Kidney epithelial cell (primary cell): ENCODE data around the gene NUAK1. TPM values are rescaled to one million over a fixed set of nuclear protein-coding genes. Genes with fewer than 3 reads are reported as not detected.

ENCODE experiments used
- DNase-seq: peaks from one replicate; pipeline ENCODE4 v3.0.0-alpha.2; 2010; ENCODE audit warnings: low read depth
- H3K27me3 ChIP-seq: 2 replicates; pipeline ENCODE4 v1.6.0; 2011; ENCODE audit warnings: low read length; ENCODE audit not compliant: control insufficient read depth, insufficient read depth
- H3K36me3 ChIP-seq: 2 replicates; pipeline ENCODE4 v1.5.1; 2011; ENCODE audit warnings: low read length; ENCODE audit not compliant: control insufficient read depth, insufficient read depth
- H3K4me3 ChIP-seq: 2 replicates; pipeline ENCODE4 v1.5.1; 2011; ENCODE audit warnings: low read depth, mild to moderate bottlenecking, control low read depth, low read length
- total RNA-seq: library from RNA; depleted of rRNA; stranded (reverse); fragments of >200 nt; gene quantifications from 2 replicates; pipeline ENCODE4 v1.2.3, GENCODE V29; 2015
- TF ChIP-seq, protein P1 (sequence below): IDR thresholded peaks from 2 replicates; pipeline ENCODE4 v1.5.1; 2011; ENCODE audit warnings: mild to moderate bottlenecking, moderate library complexity, low read length, control low read depth, inconsistent platforms; ENCODE audit not compliant: insufficient read depth, poor library complexity, severe bottlenecking

The NUAK1 gene
- total RNA-seq, 1 donor from 2014 or later = 38.2 TPM

DNA sequence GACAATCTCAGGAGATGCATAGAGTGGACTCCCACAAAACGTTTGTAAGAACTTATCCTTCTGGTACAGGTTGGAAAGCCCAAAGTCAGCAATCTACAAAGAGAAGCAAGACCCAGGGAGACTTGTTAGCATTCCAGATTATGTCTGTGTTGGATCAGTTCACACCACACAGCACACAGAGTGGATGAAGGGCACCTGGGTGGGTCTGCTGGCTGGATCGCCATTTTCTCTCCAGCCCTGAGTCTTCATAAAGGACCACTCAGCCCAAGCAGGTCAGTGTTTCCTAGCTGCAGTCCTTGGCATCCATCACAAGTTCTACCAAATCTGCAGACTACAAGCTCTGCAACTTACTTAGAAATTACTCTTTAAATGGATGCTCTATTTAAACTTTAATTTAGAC is 66.0 kb downstream of the NUAK1 start:
- TF ChIP-seq, protein P1, sequence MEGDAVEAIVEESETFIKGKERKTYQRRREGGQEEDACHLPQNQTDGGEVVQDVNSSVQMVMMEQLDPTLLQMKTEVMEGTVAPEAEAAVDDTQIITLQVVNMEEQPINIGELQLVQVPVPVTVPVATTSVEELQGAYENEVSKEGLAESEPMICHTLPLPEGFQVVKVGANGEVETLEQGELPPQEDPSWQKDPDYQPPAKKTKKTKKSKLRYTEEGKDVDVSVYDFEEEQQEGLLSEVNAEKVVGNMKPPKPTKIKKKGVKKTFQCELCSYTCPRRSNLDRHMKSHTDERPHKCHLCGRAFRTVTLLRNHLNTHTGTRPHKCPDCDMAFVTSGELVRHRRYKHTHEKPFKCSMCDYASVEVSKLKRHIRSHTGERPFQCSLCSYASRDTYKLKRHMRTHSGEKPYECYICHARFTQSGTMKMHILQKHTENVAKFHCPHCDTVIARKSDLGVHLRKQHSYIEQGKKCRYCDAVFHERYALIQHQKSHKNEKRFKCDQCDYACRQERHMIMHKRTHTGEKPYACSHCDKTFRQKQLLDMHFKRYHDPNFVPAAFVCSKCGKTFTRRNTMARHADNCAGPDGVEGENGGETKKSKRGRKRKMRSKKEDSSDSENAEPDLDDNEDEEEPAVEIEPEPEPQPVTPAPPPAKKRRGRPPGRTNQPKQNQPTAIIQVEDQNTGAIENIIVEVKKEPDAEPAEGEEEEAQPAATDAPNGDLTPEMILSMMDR = no peak
- H3K4me3 ChIP-seq = no peak overlapping the region
- DNase-seq = no peak
- no peaks in the 10 kb centered on the region for H3K36me3 ChIP-seq
- no peaks in the 10 kb centered on the region for H3K27me3 ChIP-seq

- Histone ChIP-seq H3K36me3 (no peaks in the 10 kb centered on the region), H3K27me3 (no peaks in the 10 kb centered on the region), H3K4me3 (no peak overlapping the region)
- DNase-seq = no peak
- TF ChIP-seq, protein P1 = no peak
Measured at GRCh38 chr12:106071686-106072085, 67.1 kb downstream of the NUAK1 start.

DNA sequence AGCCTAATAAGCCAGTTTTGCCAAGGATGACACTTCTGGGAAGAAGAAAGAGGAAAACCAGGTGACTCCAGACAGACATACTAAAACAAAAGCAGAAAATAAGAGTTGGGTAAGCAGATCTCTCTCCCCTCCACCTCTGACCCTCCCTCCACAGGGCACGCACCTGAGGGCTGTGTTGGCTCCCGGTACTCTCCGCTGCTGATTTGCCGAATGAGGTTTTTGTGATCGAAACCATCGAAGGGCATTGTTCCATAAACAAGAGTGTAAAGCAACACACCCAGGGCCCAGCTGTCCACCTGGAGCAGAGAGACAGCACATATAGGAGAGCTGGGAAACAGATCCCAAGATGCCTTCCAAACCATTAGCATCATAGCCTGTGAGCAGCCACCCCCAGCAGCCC is 68.1 kb downstream of the NUAK1 start:
- Histone ChIP-seq H3K36me3 (peaks cover 2% of the 10 kb centered on the region), H3K4me3 (no peak overlapping the region), H3K27me3 (no peaks in the 10 kb centered on the region)
- DNase-seq = no peak
- TF ChIP-seq, protein P1 = no peak

- DNase-seq = no peak
- H3K36me3 ChIP-seq = peaks cover 3% of the 10 kb centered on the region
- no peak overlapping the region for H3K4me3 ChIP-seq
- TF ChIP-seq, protein P1 = no peak
- H3K27me3 ChIP-seq = no peaks in the 10 kb centered on the region
Measured at GRCh38 chr12:106070147-106070546, 68.6 kb downstream of the NUAK1 start.

GRCh38 chr12:106068296-106068695 is 70.5 kb downstream of the NUAK1 start:
- TF ChIP-seq, protein P1 = no peak
- Histone ChIP-seq H3K36me3 (peaks cover 3% of the 10 kb centered on the region), H3K27me3 (no peaks in the 10 kb centered on the region), H3K4me3 (no peak overlapping the region)
- DNase-seq = no peak

DNA sequence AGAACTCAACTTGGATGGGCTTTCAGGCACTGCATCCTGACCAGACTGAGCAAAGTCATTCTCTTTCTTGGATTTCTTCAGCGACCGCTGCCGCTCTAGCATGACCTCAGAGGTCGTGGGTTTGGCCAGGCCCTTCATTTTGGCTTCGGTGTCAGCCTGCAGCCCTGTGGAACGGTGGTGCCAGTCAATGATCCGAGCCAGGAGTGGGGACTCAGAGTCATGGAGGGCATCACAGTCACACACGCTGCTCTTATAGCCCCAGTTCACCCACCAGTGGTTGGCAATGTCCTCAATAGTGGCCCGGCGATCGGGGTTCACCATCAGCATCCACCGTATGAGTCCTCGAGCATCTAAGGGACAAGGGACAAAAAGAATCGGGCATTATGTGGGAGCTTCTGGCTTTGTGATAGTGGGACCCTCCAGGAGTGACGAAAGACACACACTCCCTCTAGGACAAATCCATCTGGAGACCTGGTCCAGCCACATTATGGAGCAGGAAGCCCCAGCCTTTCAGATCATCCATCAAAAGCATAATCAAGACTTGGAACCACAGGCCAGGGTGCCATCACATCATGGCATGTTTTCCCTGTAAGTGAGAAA is 71.0 kb downstream of the NUAK1 start:
- Histone ChIP-seq H3K27me3 (no peaks in the 10 kb centered on the region), H3K36me3 (peaks cover 3% of the 10 kb centered on the region), H3K4me3 (no peak overlapping the region)
- TF ChIP-seq, protein P1 = no peak
- DNase-seq = no peak
